ENCODE results near the gene CCDC185. TPM values are rescaled to one million over a fixed set of nuclear protein-coding genes. Genes with fewer than 3 reads are reported as not detected.

CCDC185 gene
- not detected in 2 replicates for total RNA-seq

- ChIA-PET CTCF (no interaction called here), POLR2A (no interaction called here)
- Mint-ChIP-seq H3K27ac (no peak within 1 kb of the TSS), H3K4me3 (no peak within 1 kb of the TSS), H3K27me3 (peaks cover 17% of the 10 kb centered on the region), H3K36me3 (ENCODE audit: low read depth) (no peaks in the 10 kb centered on the region), H3K4me1 (no peaks in the 10 kb centered on the region), H3K9me3 (no peaks in the 10 kb centered on the region)
- intact Hi-C loops (cut with micrococcal nuclease), result no loop called here
- DNase-seq (no peak), ATAC-seq (ENCODE audit: low read depth) (no peak)
- TF ChIP-seq CTCF (IDR thresholded peaks at IDR 0.05), result no peak
Observed at GRCh38 chr1:223393275-223394214, at the start of gene CCDC185. Gene CCDC185, plus strand, starts transcription at chr1:223393415. Its CDS starts 61 bp downstream, at chr1:223393476.

GRCh38 chr1:223343692-223344091 is 49.5 kb upstream of the CCDC185 start:
- no peak overlapping the region for H3K27ac Mint-ChIP-seq
- ATAC-seq (ENCODE audit: low read depth), result no peak
- no peak for TF ChIP-seq CTCF (IDR thresholded peaks at IDR 0.05)
- peaks cover 10% of the 10 kb centered on the region for H3K27me3 Mint-ChIP-seq
- H3K4me1 Mint-ChIP-seq, result no peaks in the 10 kb centered on the region
- H3K9me3 Mint-ChIP-seq, result no peaks in the 10 kb centered on the region
- CTCF ChIA-PET, result no interaction called here
- POLR2A ChIA-PET, result no interaction called here
- H3K4me3 Mint-ChIP-seq, result no peak overlapping the region
- no peak for DNase-seq
- intact Hi-C loops (cut with micrococcal nuclease), result no loop called here
- no peaks in the 10 kb centered on the region for H3K36me3 Mint-ChIP-seq (ENCODE audit: low read depth)

GRCh38 chr1:223344491-223344890 is 48.7 kb upstream of the CCDC185 start:
- TF ChIP-seq CTCF (IDR thresholded peaks at IDR 0.05), result no peak
- DNase-seq (no peak), ATAC-seq (ENCODE audit: low read depth) (no peak)
- peaks cover 5% of the 10 kb centered on the region for H3K27me3 Mint-ChIP-seq
- ChIA-PET CTCF (no interaction called here), POLR2A (no interaction called here)
- no peaks in the 10 kb centered on the region for H3K9me3 Mint-ChIP-seq
- intact Hi-C loops (cut with micrococcal nuclease), result no loop called here
- no peaks in the 10 kb centered on the region for H3K4me1 Mint-ChIP-seq
- no peak overlapping the region for H3K27ac Mint-ChIP-seq
- H3K36me3 Mint-ChIP-seq (ENCODE audit: low read depth), result no peaks in the 10 kb centered on the region
- no peak overlapping the region for H3K4me3 Mint-ChIP-seq

GRCh38 chr1:223345720-223346119 is 47.5 kb upstream of the CCDC185 start:
- no peaks in the 10 kb centered on the region for H3K4me1 Mint-ChIP-seq
- intact Hi-C loops (cut with micrococcal nuclease), result no loop called here
- H3K36me3 Mint-ChIP-seq (ENCODE audit: low read depth), result no peaks in the 10 kb centered on the region
- no peak overlapping the region for H3K27ac Mint-ChIP-seq
- ATAC-seq (ENCODE audit: low read depth) (no peak), DNase-seq (no peak)
- H3K9me3 Mint-ChIP-seq, result no peaks in the 10 kb centered on the region
- CTCF ChIA-PET, result no interaction called here
- peaks cover 2% of the 10 kb centered on the region for H3K27me3 Mint-ChIP-seq
- H3K4me3 Mint-ChIP-seq, result no peak overlapping the region
- no peak for TF ChIP-seq CTCF (IDR thresholded peaks at IDR 0.05)
- POLR2A ChIA-PET, result no interaction called here

- Mint-ChIP-seq H3K36me3 (ENCODE audit: low read depth) (no peaks in the 10 kb centered on the region), H3K27ac (no peak overlapping the region), H3K27me3 (peaks cover 2% of the 10 kb centered on the region), H3K4me3 (no peak overlapping the region), H3K4me1 (no peaks in the 10 kb centered on the region), H3K9me3 (no peaks in the 10 kb centered on the region)
- DNase-seq, result no peak
- POLR2A ChIA-PET, result no interaction called here
- intact Hi-C loops (cut with micrococcal nuclease), result no loop called here
- CTCF ChIA-PET, result no interaction called here
- no peak for ATAC-seq (ENCODE audit: low read depth)
- no peak for TF ChIP-seq CTCF (IDR thresholded peaks at IDR 0.05)
Observed at GRCh38 chr1:223346311-223346710, 46.9 kb upstream of the CCDC185 start.
